Stimulated activated CD8-positive, alpha-beta memory T cell treated with anti-CD3 and anti-CD28 coated beads, Interleukin-7, amount 100 ng/mL, for 24 hours (primary cell): ENCODE results near the gene ETS1.

Source experiments
- DNase-seq: peaks from one replicate; pipeline ENCODE4 v3.0.0-alpha.2; 2020; ENCODE audit warnings: low read depth

The ETS1 gene

GRCh38 chr11:128587415-128587814 lies at the start of gene ETS1:
TSS of gene ETS1 (minus strand) at chr11:128587558. CDS start at chr11:128573130, 14,428 bp downstream.
- no peak for DNase-seq

- no peak for DNase-seq
Measured at GRCh38 chr11:128634395-128634794, 47.0 kb upstream of the ETS1 start.

GRCh38 chr11:128633384-128633965 lies 46.1 kb upstream of the ETS1 start:
- DNase-seq, result no peak

GRCh38 chr11:128632141-128632791 lies 44.9 kb upstream of the ETS1 start:
- DNase-seq, result no peak

- peak; percentile 89 for DNase-seq
Measured at GRCh38 chr11:128630367-128631230, 43.2 kb upstream of the ETS1 start.

GRCh38 chr11:128629516-128630106 lies 42.3 kb upstream of the ETS1 start:
- no peak for DNase-seq

- no peak for DNase-seq
Measured at GRCh38 chr11:128628686-128629085, 41.3 kb upstream of the ETS1 start.

- DNase-seq, result no peak
Measured at GRCh38 chr11:128628325-128628673, 40.9 kb upstream of the ETS1 start.

GRCh38 chr11:128627666-128628324 lies 40.4 kb upstream of the ETS1 start:
- no peak for DNase-seq

- DNase-seq, result no peak
Measured at GRCh38 chr11:128626913-128627665, 39.7 kb upstream of the ETS1 start.

GRCh38 chr11:128625746-128626145 lies 38.4 kb upstream of the ETS1 start:
- no peak for DNase-seq

GRCh38 chr11:128625326-128625725 lies 38.0 kb upstream of the ETS1 start:
- no peak for DNase-seq

- DNase-seq, result peak; percentile 27
Measured at GRCh38 chr11:128624269-128625175, 37.2 kb upstream of the ETS1 start.

GRCh38 chr11:128623091-128623490 lies 35.7 kb upstream of the ETS1 start:
- no peak for DNase-seq

- no peak for DNase-seq
Measured at GRCh38 chr11:128621601-128622501, 34.5 kb upstream of the ETS1 start.

- DNase-seq, result no peak
Measured at GRCh38 chr11:128620309-128621100, 33.1 kb upstream of the ETS1 start.

- no peak for DNase-seq
Measured at GRCh38 chr11:128619540-128620308, 32.4 kb upstream of the ETS1 start.

GRCh38 chr11:128619007-128619406 lies 31.6 kb upstream of the ETS1 start:
- DNase-seq, result no peak
